ENCODE measurements around the gene SLC12A6.

SLC12A6 gene

GRCh38 chr15:34259566-34259965, 78.0 kb downstream of the SLC12A6 start:
- no peak for DNase-seq (ENCODE audit: low read depth in 2 of 2)

- no peak for DNase-seq (ENCODE audit: low read depth in 2 of 2)
Measured at GRCh38 chr15:34258151-34258550, 79.4 kb downstream of the SLC12A6 start.

GRCh38 chr15:34252545-34252944, 85.0 kb downstream of the SLC12A6 start:
- no peak for DNase-seq (ENCODE audit: low read depth in 2 of 2)

GRCh38 chr15:34248190-34248589, 89.4 kb downstream of the SLC12A6 start:
- no peak for DNase-seq (ENCODE audit: low read depth in 2 of 2)

GRCh38 chr15:34246276-34246976, 91.2 kb downstream of the SLC12A6 start:
- DNase-seq (ENCODE audit: low read depth in 2 of 2), result no peak

- no peak for DNase-seq (ENCODE audit: low read depth in 2 of 2)
Measured at GRCh38 chr15:34243226-34243625, 94.4 kb downstream of the SLC12A6 start.

GRCh38 chr15:34242331-34242710, 95.3 kb downstream of the SLC12A6 start:
- no peak for DNase-seq (ENCODE audit: low read depth in 2 of 2)

- DNase-seq (ENCODE audit: low read depth in 2 of 2), result no peak
Measured at GRCh38 chr15:34241376-34242330, 95.9 kb downstream of the SLC12A6 start.

- no peak for DNase-seq (ENCODE audit: low read depth in 2 of 2)
Measured at GRCh38 chr15:34240537-34240936, 97.0 kb downstream of the SLC12A6 start.

- peak in 1 of 2 donors; percentile 24 for DNase-seq (ENCODE audit: low read depth in 2 of 2)
Measured at GRCh38 chr15:34239151-34239808, 98.3 kb downstream of the SLC12A6 start.

GRCh38 chr15:34233614-34234013, 104.0 kb downstream of the SLC12A6 start:
- no peak for DNase-seq (ENCODE audit: low read depth in 2 of 2)

GRCh38 chr15:34223904-34224596, 113.5 kb downstream of the SLC12A6 start:
- DNase-seq (ENCODE audit: low read depth in 2 of 2), result no peak

GRCh38 chr15:34217587-34218225, 119.9 kb downstream of the SLC12A6 start:
- no peak for DNase-seq (ENCODE audit: low read depth in 2 of 2)

GRCh38 chr15:34216527-34217270, 120.9 kb downstream of the SLC12A6 start:
- DNase-seq (ENCODE audit: low read depth in 2 of 2), result no peak

GRCh38 chr15:34214135-34214534, 123.4 kb downstream of the SLC12A6 start:
- no peak for DNase-seq (ENCODE audit: low read depth in 2 of 2)

GRCh38 chr15:34213690-34214089, 123.9 kb downstream of the SLC12A6 start:
- DNase-seq (ENCODE audit: low read depth in 2 of 2), result no peak

- peak; percentile 97 to 99 for DNase-seq (ENCODE audit: low read depth in 2 of 2)
Measured at GRCh38 chr15:34209421-34210282, 127.9 kb downstream of the SLC12A6 start, which contains the start of gene KATNBL1. KATNBL1 (minus strand) TSS chr15:34210096; CDS start chr15:34163676, 46,420 bp downstream.

GRCh38 chr15:34206011-34206410, 131.6 kb downstream of the SLC12A6 start:
- DNase-seq (ENCODE audit: low read depth in 2 of 2), result no peak

GRCh38 chr15:34203936-34204335, 133.6 kb downstream of the SLC12A6 start:
- DNase-seq (ENCODE audit: low read depth in 2 of 2), result no peak
